Loucy (cell line): ENCODE results near the gene C17orf67.

ENCODE experiments used
- CTCF ChIP-seq: fragments of 200-600 bp; sonication (generic); conservative IDR thresholded peaks from 2 replicates; pipeline ENCODE4 v1.5.1; 2014; ENCODE audit warnings: mild to moderate bottlenecking, antibody characterized with exemption, low read length
- EZH2phosphoT487 ChIP-seq: fragments of 200-600 bp; IDR thresholded peaks from 2 replicates; pipeline ENCODE4 v1.6.1; 2018; ENCODE audit warnings: antibody characterized with exemption, mild to moderate bottlenecking, moderate library complexity, borderline replicate concordance

- TF ChIP-seq CTCF: no peak
- TF ChIP-seq EZH2phosphoT487: no peak
Measured at GRCh38 chr17:56810891-56811775, 22.6 kb downstream of the C17orf67 start.
